Lower leg skin (tissue), 4 donors: Measurements from ENCODE around the gene ZNF830. TPM values are rescaled to one million over a fixed set of nuclear protein-coding genes. Genes with fewer than 3 reads are reported as not detected.
"Not testable (repeated sequence)": the region's sequence is repeated elsewhere in the genome, so short reads cannot be mapped to it uniquely, and the experiment has no call there.

Experiments used
- DNase-seq, 2 donors: peaks; one replicate each; pipeline ENCODE4 v3.0.0-alpha.2; 2019; ENCODE audit warnings: low spot score in 2 of 2
- H3K4me3 ChIP-seq: fragments of 200-600 bp; sonication (generic); 2 replicates; pipeline ENCODE4 v1.5.1; 2017; ENCODE audit warnings: mild to moderate bottlenecking, low read depth; ENCODE audit not compliant: poor library complexity, severe bottlenecking
- CTCF ChIP-seq, 3 donors: fragments of 450-650 bp; IDR thresholded peaks; one replicate each; pipeline ENCODE4 v1.5.1; 2016; ENCODE audit warnings: antibody characterized with exemption in 3 of 3, mild to moderate bottlenecking in 3 of 3, moderate library complexity in 2 of 3
- POLR2A ChIP-seq, 2 donors: fragments of 450-650 bp; IDR thresholded peaks; one replicate each; pipeline ENCODE4 v1.6.1; 2016 to 2017; ENCODE audit warnings: antibody characterized with exemption in 2 of 2, mild to moderate bottlenecking in 1 of 2, moderate library complexity in 1 of 2
- WGBS, 2 donors: methylation state at CpG; one replicate each; pipeline ENCODE4 v1.1.5; 2018; 5-methylcytosine and 5-hydroxymethylcytosine counted together
- intact Hi-C: fragments of 100-400 bp; cut with DNase I; formaldehyde crosslinking; loops from one replicate; pipeline ENCODE4 v1.15.0; 2023; ENCODE audit warnings: low total_unique reads
- total RNA-seq, 4 donors: library from RNA; depleted of rRNA; stranded (reverse); fragments of >200 nt; gene quantifications; one replicate each; pipeline ENCODE4 v1.1.0, GENCODE V29; 2016

Gene ZNF830
- total RNA-seq, 4 donors from 2014 or later: 11.7 to 15.6 (median 13.3) TPM

- TF ChIP-seq CTCF (IDR thresholded peaks at IDR 0.05) (no peak), POLR2A (IDR thresholded peaks at IDR 0.05) (no peak)
- H3K4me3 ChIP-seq: no peak overlapping the region
- 69 to 70% methylated on average over 3 of the region's 3 CpGs for WGBS, 2 donors
- intact Hi-C loops: loop anchor here (5.0 to 10.0 kb wide), 2 partner anchors 98 to 126 kb away; partner anchors contain the start of gene FNDC8
- no peak for DNase-seq
Measured at GRCh38 chr17:34996422-34997285, 35.3 kb downstream of the ZNF830 start.

GRCh38 chr17:34997355-34997862 is 36.1 kb downstream of the ZNF830 start:
- TF ChIP-seq CTCF (IDR thresholded peaks at IDR 0.05) (no peak), POLR2A (IDR thresholded peaks at IDR 0.05) (no peak)
- WGBS, 2 donors: 55 to 56% methylated on average over 11 of the region's 11 CpGs
- DNase-seq: peak in 1 of 2 donors; percentile 27
- H3K4me3 ChIP-seq: no peak overlapping the region
- intact Hi-C loops: loop anchor here (5.0 to 10.0 kb wide), 2 partner anchors 97 to 125 kb away; partner anchors contain the start of gene FNDC8

GRCh38 chr17:34998205-34998604 is 36.9 kb downstream of the ZNF830 start:
- no peak overlapping the region for H3K4me3 ChIP-seq
- intact Hi-C loops: loop anchor here (5.0 to 10.0 kb wide), 2 partner anchors 97 to 124 kb away; partner anchors contain the start of gene FNDC8
- TF ChIP-seq CTCF (IDR thresholded peaks at IDR 0.05): peak in 1 of 3 donors; percentile 56
- no peak for TF ChIP-seq POLR2A (IDR thresholded peaks at IDR 0.05)
- DNase-seq: peak; percentile 42 to 94
- WGBS, 2 donors: 47 to 50% methylated on average over 5 of the region's 5 CpGs

GRCh38 chr17:34999456-34999855 is 38.1 kb downstream of the ZNF830 start:
- DNase-seq: no peak
- intact Hi-C loops: loop anchor here (5.0 to 10.0 kb wide), 2 partner anchors 95 to 123 kb away; partner anchors contain the start of gene FNDC8
- 95 to 100% methylated on average over 2 of the region's 2 CpGs for WGBS, 2 donors
- H3K4me3 ChIP-seq: no peak overlapping the region
- no peak for TF ChIP-seq POLR2A (IDR thresholded peaks at IDR 0.05)
- no peak for TF ChIP-seq CTCF (IDR thresholded peaks at IDR 0.05)

- intact Hi-C loops, DNase-seq, H3K4me3 ChIP-seq: not testable (repeated sequence)
- 90 to 91% methylated on average over 14 of the region's 14 CpGs for WGBS, 2 donors
Measured at GRCh38 chr17:35000965-35001364, 39.6 kb downstream of the ZNF830 start.

GRCh38 chr17:35001549-35001948 is 40.2 kb downstream of the ZNF830 start:
- TF ChIP-seq CTCF (IDR thresholded peaks at IDR 0.05): no peak
- no peak for TF ChIP-seq POLR2A (IDR thresholded peaks at IDR 0.05)
- intact Hi-C loops: no loop called here
- 77 to 83% methylated on average over 2 of the region's 2 CpGs for WGBS, 2 donors
- DNase-seq: no peak
- no peak overlapping the region for H3K4me3 ChIP-seq
